HTR-8/SVneo (cell line): Measurements from ENCODE around the gene PRKAR2A.
"Not testable (repeated sequence)": the region's sequence is repeated elsewhere in the genome, so short reads cannot be mapped to it uniquely, and the experiment has no call there.

Source experiments
- DNase-seq: peaks from one replicate; pipeline ENCODE4 v3.0.0; 2011; ENCODE audit warnings: low spot score, mixed read lengths; ENCODE audit not compliant: insufficient read length
- FAIRE-seq: peaks from 2 replicates; lab custom pipeline; 2011; peaks lifted over from hg19 to GRCh38; lab: Jason Lieb, UNC

Gene PRKAR2A

DNA sequence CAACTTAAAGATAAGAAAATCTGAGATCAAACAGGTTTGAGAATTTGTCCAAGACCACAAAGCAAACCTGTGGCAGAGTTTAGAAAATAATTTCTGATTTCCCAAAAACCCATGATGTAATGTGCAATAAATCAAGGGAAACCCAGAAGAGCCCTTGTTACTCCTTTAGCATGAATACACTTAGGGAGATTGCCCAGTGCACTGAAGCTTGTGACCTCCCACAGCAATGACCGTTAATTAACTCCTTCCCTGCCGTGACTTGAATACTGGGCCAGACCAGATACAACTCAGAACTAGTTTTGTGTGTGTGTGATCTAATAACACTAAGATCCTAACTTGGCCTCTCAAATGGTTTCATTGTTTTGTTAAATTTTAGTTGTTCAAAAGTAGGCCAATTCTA lies 2.5 kb downstream of the PRKAR2A start:
- FAIRE-seq, result no peak
- DNase-seq, result no peak

- DNase-seq (no peak), FAIRE-seq (no peak)
Measured at GRCh38 chr3:48837163-48837562, 10.5 kb downstream of the PRKAR2A start.

- FAIRE-seq, result no peak
- no peak for DNase-seq
Measured at GRCh38 chr3:48835650-48836366, 11.9 kb downstream of the PRKAR2A start.

DNA sequence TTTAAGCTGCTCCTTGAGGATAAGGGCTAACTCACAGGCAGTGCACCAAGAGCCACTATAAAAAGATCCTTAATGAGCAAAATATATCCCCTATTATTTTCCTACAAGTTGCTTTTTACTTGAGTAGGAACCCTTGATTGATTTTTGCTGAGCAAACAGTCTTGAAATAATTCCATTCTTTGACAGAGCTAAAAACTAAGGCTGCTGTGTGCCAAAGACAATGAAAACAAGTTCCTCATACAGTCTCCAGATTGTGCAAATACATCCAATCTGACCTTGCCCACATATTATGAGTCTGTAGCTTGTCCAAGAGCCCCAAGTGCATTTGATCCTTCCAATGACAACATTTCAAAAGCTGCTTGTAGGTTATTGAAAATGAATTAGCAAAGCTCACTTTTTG lies 15.0 kb downstream of the PRKAR2A start:
- DNase-seq (no peak), FAIRE-seq (no peak)

DNA sequence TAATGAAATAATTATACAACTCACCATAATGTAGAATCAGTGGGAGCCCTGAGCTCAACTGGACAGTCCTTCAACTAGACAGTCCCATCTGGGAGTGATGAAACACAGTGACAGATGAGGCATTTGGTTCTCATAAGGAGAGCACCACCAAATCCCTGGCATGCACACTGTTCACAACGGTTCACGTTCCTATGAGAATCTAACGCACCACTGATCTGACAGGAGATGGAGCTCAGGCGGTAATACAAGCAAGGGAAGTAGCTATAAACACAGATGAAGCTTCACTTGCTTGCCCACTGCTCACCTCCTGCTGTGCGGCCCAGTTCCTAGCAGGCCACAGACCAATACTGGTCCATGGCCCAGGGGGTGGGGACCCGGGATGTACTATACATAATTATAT lies 17.0 kb downstream of the PRKAR2A start:
- FAIRE-seq, result no peak
- no peak for DNase-seq

DNA sequence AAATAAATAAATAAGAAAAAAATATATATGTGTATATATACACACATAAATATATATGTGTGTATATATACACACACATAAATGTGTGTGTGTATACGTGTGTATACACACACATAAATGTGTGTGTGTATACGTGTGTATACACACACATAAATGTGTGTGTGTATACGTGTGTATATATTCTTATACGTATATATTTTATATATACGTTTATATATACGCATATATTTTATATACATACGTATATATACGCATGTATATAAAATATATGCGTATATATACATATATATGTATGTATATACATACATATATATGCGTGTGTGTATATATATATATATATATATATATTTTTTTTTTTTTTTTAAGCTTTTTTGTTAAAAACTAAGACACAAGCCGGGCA lies 18.1 kb downstream of the PRKAR2A start:
- FAIRE-seq, DNase-seq: not testable (repeated sequence)

DNA sequence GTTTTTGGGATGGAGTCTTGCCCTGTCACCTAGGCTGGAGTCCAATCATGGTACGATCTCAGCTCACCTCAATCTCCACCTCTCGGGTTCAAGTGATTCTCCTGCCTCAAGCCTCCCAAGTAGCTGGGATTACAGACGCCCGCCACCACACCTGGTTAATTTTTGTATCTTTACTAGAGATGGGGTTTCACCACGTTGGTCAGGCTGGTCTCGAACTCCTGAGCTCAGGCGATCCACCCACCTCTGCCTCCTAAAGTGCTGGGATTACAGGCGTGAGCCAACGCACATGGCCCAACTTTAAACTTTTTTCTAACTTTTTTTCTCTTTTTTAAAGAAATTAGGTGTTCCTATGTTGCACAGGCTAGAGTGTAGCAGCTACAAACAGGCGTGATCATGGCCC lies 19.8 kb downstream of the PRKAR2A start:
- FAIRE-seq, DNase-seq: not testable (repeated sequence)

- DNase-seq (peak; percentile 24), FAIRE-seq (no peak)
Measured at GRCh38 chr3:48826451-48826850, 21.2 kb downstream of the PRKAR2A start.

- no peak for FAIRE-seq
- DNase-seq, result no peak
Measured at GRCh38 chr3:48820612-48821324, 26.9 kb downstream of the PRKAR2A start.

DNA sequence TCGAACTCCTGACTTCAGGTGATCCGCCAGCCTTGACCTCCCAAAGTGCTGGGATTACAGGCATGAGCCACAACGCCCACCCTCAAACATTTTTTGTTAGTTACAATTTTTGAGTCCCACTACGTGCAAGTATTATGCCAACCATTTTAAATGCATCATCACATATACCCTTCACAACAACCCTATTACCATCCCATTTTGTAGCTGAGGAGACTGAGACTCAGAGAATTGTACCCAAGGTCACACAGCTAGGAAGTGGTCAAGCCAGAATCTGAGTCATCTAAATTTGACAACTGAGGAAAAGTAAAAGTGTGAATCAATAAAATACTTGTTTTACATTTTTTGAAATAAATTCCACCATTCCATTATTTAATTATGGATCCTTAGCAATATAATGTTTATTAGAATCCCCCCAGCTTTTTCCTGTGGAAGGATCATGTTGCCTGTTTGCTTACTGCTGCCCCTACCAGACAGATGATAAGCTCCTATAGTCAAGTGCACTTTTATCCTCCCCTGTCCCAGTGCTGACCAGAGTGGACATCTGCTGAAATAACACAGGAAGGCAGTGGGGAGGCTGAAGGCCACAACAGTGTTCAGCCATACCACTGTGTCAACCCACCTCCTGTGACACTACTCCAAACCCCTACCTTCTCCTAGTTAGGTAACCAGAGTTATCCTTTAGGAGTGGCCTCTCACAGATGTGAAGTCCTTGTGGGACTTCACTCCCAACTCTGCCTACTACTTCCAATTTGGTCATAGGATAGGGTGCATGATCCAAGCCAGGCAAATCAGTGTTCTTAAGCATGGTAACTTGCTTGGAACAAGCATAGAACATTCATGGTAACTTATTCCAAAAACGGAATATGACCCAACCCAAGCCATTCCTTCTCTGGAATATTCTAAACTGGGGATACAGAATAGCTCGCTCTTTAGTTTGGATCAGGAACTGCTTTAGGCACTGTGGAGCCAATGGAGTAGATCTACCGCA lies 28.1 kb downstream of the PRKAR2A start:
- no peak for FAIRE-seq
- DNase-seq, result no peak

GRCh38 chr3:48811524-48811923 lies 36.1 kb downstream of the PRKAR2A start:
- no peak for DNase-seq
- FAIRE-seq, result no peak

GRCh38 chr3:48804930-48805329 lies 42.7 kb downstream of the PRKAR2A start:
- FAIRE-seq, result no peak
- no peak for DNase-seq

- DNase-seq, FAIRE-seq: not testable (repeated sequence)
Measured at GRCh38 chr3:48800831-48801230, 46.8 kb downstream of the PRKAR2A start.

GRCh38 chr3:48798998-48799397 lies 48.7 kb downstream of the PRKAR2A start:
- FAIRE-seq (no peak), DNase-seq (no peak)

GRCh38 chr3:48797626-48798025 lies 50.0 kb downstream of the PRKAR2A start:
- FAIRE-seq (no peak), DNase-seq (no peak)

DNA sequence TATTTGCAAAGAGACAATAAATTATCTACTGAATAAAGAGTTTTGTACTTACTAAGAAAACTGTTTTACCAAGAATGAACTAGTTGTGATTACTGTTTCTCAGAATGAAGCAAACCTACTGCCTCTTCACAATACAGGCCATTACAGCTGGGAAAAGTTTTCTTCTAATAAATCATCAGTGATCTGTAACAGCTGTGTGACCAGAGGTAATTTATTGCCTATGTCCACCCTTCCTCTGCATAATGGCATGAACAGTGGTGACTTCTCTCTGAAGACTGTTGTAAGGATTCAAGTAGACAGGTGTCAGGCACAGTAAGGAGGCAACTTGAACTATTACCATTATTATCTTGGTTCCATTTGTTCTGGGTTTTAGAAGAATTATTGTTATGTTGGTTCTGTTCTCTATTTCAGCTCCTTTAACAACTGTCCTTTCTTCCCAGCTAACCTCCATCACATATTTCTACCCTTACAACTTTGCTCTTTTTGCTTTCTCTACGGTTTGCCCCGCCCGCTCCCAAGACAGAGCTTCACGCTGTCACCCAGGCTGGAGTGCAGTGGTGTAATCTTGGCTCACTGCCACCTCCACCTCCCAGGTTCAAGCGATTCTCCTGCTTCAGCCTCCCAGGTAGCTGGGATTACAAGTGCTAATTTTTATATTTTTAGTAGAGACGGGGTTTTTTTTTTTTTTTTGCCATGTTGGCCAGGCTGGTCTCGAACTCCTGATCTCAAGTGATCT lies 51.5 kb downstream of the PRKAR2A start:
- no peak for DNase-seq
- FAIRE-seq, result no peak

DNA sequence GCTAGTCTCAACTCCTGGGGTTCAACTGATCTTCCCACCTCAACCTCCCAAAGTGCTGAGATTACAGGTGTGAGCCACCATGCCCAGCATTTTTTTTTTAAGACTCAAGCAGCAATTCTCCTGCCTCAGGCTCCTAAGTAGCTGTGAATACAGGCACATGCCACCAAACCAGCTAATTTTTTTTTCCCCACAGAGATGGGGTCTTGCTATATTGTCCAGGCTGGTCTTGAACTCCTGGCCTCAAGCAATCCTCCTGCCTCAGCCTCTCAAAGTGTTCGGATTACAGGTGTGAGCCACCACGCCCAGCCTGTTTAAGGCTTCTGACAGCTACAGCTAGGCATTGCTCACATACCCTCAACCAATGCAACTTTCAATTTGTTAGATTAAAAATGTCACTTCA lies 54.2 kb downstream of the PRKAR2A start:
- DNase-seq, FAIRE-seq: not testable (repeated sequence)

GRCh38 chr3:48789665-48790064 lies 58.0 kb downstream of the PRKAR2A start:
- no peak for FAIRE-seq
- DNase-seq, result no peak

DNA sequence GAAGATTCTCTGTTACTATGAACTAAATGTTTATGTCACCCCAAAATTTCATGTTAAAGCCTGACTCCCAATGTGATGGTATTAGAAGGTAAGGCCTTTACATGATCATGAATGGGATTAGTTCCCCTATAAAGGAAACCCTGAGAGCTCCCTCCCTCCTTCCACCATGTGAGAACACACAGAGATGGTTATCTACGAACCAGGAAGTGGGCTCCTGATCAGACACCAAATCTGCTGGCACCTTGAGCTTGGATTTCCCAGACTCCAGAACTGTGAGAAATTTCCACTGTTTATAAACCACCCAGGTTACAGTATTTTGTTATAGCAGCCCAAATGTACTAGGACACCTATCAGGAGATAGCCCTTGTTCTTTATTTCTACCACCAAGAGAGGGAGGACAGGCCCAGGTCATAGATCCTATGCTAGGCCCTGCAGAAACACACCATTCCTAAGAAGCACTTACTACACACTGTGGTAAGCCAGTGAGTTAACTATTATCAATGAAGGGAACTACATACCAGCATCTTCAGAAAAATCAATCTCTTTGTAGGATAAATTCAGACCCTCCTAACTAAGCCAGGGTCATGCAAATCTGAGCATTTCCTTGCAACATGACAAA lies 59.0 kb downstream of the PRKAR2A start:
- FAIRE-seq, result no peak
- DNase-seq, result no peak
